ENCODE data around the gene SLC16A14. TPM values are rescaled to one million over a fixed set of nuclear protein-coding genes. Genes with fewer than 3 reads are reported as not detected.

The SLC16A14 gene
- total RNA-seq, 1 experiment from 2014 or later, result 2.1 TPM

GRCh38 chr2:230043025-230043424 lies 25.7 kb downstream of the SLC16A14 start:
- DNase-seq (ENCODE audit: low read depth), result no peak

GRCh38 chr2:230042195-230042594 lies 26.5 kb downstream of the SLC16A14 start:
- DNase-seq (ENCODE audit: low read depth), result no peak

- no peak for DNase-seq (ENCODE audit: low read depth)
These were observed 45.4 kb downstream of the SLC16A14 start for GRCh38 chr2:230023313-230023712.

- DNase-seq (ENCODE audit: low read depth), result no peak
These were observed 49.0 kb downstream of the SLC16A14 start for GRCh38 chr2:230019742-230020141.

- DNase-seq (ENCODE audit: low read depth), result no peak
These were observed 50.6 kb downstream of the SLC16A14 start for GRCh38 chr2:230018153-230018552.

GRCh38 chr2:230016844-230017243 lies 51.9 kb downstream of the SLC16A14 start:
- DNase-seq (ENCODE audit: low read depth), result no peak

GRCh38 chr2:230012267-230012884 lies 56.3 kb downstream of the SLC16A14 start:
- DNase-seq (ENCODE audit: low read depth), result no peak

GRCh38 chr2:230011617-230012016 lies 57.1 kb downstream of the SLC16A14 start:
- no peak for DNase-seq (ENCODE audit: low read depth)

- DNase-seq (ENCODE audit: low read depth), result no peak
These were observed 58.2 kb downstream of the SLC16A14 start for GRCh38 chr2:230010501-230010900.

- no peak for DNase-seq (ENCODE audit: low read depth)
These were observed 60.0 kb downstream of the SLC16A14 start for GRCh38 chr2:230008708-230009066.

GRCh38 chr2:230007931-230008707 lies 60.6 kb downstream of the SLC16A14 start:
- peak; percentile 58 for DNase-seq (ENCODE audit: low read depth)

GRCh38 chr2:230000118-230000841 lies 68.4 kb downstream of the SLC16A14 start:
- no peak for DNase-seq (ENCODE audit: low read depth)

GRCh38 chr2:229997565-229997964 lies 71.2 kb downstream of the SLC16A14 start:
- no peak for DNase-seq (ENCODE audit: low read depth)

GRCh38 chr2:229996320-229996719 lies 72.4 kb downstream of the SLC16A14 start:
- DNase-seq (ENCODE audit: low read depth), result no peak

- DNase-seq (ENCODE audit: low read depth), result no peak
These were observed 75.5 kb downstream of the SLC16A14 start for GRCh38 chr2:229993236-229993635.

Other genes with a start within 250 kb of the SLC16A14 start
- gene TRIP12, start 146.9 kb downstream of the SLC16A14 start, total RNA-seq (2014; rRNA removed; shearing (Covaris generic)), result 114 and 121 TPM in 2 replicates
- gene FBXO36, start 146.4 kb downstream of the SLC16A14 start, total RNA-seq (2014; rRNA removed; shearing (Covaris generic)), result 3.0 and 6.2 TPM in 2 replicates
- gene SP110, start 151.1 kb upstream of the SLC16A14 start, total RNA-seq (2014; rRNA removed; shearing (Covaris generic)), result 11.5 and 15.4 TPM in 2 replicates
- gene SP140, start 156.8 kb upstream of the SLC16A14 start, total RNA-seq (2014; rRNA removed; shearing (Covaris generic)), result 0.11 TPM in 1 of 2 replicates, not detected in the other